HFF-Myc (cell line): ENCODE data around the gene TEX36.
"Not testable (repeated sequence)": the region's sequence is repeated elsewhere in the genome, so short reads cannot be mapped to it uniquely, and the experiment has no call there.

ENCODE experiments used
- DNase-seq: peaks from one replicate; pipeline ENCODE4 v3.0.0-alpha.2; 2011; ENCODE audit warnings: low read depth; ENCODE audit errors: extremely low read depth
- H3K4me3 ChIP-seq: replicated peaks from 2 replicates; pipeline ENCODE4 v1.5.1; 2011; ENCODE audit warnings: low read depth, mild to moderate bottlenecking, control low read depth, low read length
- TF ChIP-seq, protein P1 (sequence below): IDR thresholded peaks from 2 replicates; pipeline ENCODE4 v1.5.1; 2012; ENCODE audit warnings: mild to moderate bottlenecking, low read depth, low read length, control low read depth; ENCODE audit errors: missing control alignments

The TEX36 gene

DNA sequence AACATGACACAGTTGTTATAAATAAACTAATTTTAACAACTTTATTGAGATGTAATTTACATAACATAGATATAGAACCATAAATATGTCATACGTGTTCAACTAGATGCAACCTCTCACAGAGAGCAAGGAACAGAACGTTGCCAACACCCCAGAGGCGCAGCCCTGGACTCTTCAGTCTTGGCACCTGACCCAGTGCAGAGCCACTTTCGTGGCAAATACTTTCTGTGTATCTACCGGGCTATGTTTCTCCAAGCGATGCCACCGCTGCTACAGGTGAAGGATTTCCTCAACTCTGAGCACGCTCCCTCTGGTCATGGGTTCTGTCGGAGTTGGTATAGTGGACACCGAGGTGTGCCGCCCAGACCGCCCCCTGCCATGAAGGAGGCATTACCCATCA, 57.4 kb downstream of the TEX36 start:
- no peak overlapping the region for H3K4me3 ChIP-seq
- TF ChIP-seq, protein P1, sequence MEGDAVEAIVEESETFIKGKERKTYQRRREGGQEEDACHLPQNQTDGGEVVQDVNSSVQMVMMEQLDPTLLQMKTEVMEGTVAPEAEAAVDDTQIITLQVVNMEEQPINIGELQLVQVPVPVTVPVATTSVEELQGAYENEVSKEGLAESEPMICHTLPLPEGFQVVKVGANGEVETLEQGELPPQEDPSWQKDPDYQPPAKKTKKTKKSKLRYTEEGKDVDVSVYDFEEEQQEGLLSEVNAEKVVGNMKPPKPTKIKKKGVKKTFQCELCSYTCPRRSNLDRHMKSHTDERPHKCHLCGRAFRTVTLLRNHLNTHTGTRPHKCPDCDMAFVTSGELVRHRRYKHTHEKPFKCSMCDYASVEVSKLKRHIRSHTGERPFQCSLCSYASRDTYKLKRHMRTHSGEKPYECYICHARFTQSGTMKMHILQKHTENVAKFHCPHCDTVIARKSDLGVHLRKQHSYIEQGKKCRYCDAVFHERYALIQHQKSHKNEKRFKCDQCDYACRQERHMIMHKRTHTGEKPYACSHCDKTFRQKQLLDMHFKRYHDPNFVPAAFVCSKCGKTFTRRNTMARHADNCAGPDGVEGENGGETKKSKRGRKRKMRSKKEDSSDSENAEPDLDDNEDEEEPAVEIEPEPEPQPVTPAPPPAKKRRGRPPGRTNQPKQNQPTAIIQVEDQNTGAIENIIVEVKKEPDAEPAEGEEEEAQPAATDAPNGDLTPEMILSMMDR: no peak
- DNase-seq: no peak

DNA sequence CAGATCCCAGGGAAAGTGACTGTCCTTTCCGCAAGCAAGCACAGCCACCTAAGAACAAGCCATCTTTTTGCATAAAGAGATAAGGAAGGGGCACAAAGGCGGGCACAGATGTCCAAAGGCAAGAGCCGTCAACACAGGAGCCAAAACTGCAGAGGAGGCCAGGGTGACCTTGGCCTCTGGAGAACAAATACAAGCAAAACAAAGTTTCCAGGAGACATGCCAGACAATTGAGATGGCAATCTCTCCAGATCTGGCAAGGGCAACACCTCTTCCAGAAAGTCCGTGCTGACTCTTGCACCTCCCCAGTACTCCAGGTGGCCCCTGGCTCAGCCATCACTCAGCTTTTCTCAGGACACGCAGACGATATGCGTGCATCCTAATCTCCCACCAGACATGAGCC, 58.2 kb downstream of the TEX36 start:
- H3K4me3 ChIP-seq: no peak overlapping the region
- TF ChIP-seq, protein P1: no peak
- no peak for DNase-seq

GRCh38 chr10:125621052-125621451, 61.9 kb downstream of the TEX36 start:
- TF ChIP-seq, protein P1: no peak

DNA sequence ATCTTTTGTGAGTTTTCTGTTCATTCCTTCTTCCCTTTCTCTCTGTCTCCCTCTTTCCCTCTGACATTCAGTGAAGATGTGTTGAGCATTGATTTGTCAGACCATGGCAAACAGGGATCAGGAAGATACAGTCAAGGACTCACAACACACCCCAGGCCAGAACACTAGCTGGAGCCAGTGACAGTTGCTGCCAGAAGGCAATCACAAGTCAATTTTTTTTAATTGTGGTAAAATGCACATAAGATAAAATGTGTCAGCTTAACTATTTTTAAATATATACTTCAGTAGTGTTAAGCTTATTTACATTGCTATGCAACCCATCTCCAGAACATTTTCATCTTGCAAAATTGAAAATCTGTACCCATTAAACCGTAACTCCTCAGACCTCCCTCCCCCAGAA, 62.6 kb downstream of the TEX36 start:
- DNase-seq: no peak
- TF ChIP-seq, protein P1: no peak
- no peak overlapping the region for H3K4me3 ChIP-seq

More at GRCh38 chr10:125621052-125621451, 61.9 kb downstream of the TEX36 start:
- H3K4me3 ChIP-seq: no peak overlapping the region
- no peak for DNase-seq

- not testable (repeated sequence) for DNase-seq, H3K4me3 ChIP-seq
Measured at GRCh38 chr10:125613062-125613461, 69.9 kb downstream of the TEX36 start.

DNA sequence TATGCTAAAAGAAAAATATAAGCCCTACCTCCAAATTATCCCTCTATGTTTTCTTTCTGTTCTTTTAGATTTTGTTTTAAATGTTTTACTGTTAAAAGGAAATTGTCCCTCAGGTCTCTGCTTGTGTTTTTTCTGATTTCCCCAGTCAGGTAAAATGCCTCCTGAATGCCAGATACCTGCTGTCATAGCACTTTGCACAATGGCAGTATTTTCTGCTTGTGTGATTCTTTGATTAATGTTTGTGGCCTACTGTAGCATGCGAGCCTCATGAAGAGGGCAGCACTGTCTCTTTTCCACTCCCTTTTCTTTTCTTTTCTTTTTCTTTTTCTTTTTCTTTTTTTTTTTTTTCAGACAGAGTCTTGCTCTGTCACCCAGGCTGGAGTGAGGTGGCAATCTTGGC, 71.2 kb downstream of the TEX36 start:
- TF ChIP-seq, protein P1: no peak
- no peak for DNase-seq
- H3K4me3 ChIP-seq: no peak overlapping the region

DNA sequence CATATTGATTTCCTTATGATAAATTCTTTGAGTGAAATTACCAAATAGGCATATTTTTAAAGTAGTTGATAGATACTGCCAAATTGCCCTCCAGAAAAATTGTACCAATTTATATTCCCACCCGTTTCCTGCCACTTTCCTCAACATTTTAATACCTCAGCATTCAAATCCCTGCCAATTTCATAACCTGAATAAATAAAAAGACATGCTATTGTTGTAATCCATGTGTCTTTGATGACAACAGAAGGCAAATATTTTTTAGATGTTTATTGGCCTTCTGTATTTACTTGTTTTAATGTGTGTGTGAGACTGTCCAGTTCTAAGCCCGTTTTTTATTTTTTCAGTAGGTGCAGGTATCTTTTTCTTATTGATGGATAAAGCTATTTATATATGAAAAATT, 71.7 kb downstream of the TEX36 start:
- TF ChIP-seq, protein P1: no peak
- DNase-seq: no peak

More for the DNA sequence above, 71.7 kb downstream of the TEX36 start:
- H3K4me3 ChIP-seq: no peak overlapping the region
